GM12865 (cell line): ENCODE results near the gene SLC2A5.

Experiments
- DNase-seq: peaks from one replicate; pipeline ENCODE4 v3.0.0; 2010; ENCODE audit warnings: low read depth
- H3K4me3 ChIP-seq: 2 replicates; pipeline ENCODE4 v1.5.1; 2011; ENCODE audit warnings: mild to moderate bottlenecking, low read depth, low read length, control low read depth
- TF ChIP-seq, protein P1 (sequence below): IDR thresholded peaks from 2 replicates; pipeline ENCODE4 v1.5.1; 2011; ENCODE audit warnings: low read length, control low read depth, low read depth, inconsistent platforms; ENCODE audit not compliant: insufficient read depth; ENCODE audit errors: missing control alignments

Gene SLC2A5

DNA sequence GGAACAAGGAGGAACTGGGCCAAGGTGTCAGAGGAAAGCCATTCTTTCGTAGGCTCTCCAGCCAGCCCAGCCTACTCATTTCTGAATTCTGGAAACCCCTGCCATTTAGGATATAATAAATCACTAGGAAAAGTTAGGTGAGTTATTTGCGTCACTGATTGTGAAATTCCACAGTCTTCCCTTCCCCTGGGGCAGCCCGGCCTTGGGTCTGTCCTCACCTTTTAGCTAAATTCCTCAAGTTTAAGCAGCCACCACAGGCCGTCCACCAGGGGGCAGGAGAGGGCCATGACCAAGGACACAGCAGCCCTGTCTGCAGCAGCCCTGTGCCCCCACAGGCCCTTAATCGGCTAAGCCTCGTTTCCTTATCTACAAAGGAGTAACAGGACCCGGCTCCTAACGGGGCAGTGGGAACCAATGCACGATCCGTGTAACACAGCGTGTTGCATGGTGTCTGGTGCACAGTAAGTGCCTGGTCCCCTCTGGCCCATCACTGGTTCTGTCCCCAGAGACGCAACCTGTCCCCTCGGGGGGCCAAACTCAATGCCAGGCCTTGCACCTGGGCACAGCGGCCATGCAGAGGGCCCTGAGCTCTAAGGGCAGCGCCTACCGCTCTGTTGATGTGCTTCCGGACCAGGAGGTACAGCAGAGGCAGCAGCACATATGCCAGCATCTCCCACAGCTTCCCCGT, 41.4 kb upstream of the SLC2A5 start:
- TF ChIP-seq, protein P1, sequence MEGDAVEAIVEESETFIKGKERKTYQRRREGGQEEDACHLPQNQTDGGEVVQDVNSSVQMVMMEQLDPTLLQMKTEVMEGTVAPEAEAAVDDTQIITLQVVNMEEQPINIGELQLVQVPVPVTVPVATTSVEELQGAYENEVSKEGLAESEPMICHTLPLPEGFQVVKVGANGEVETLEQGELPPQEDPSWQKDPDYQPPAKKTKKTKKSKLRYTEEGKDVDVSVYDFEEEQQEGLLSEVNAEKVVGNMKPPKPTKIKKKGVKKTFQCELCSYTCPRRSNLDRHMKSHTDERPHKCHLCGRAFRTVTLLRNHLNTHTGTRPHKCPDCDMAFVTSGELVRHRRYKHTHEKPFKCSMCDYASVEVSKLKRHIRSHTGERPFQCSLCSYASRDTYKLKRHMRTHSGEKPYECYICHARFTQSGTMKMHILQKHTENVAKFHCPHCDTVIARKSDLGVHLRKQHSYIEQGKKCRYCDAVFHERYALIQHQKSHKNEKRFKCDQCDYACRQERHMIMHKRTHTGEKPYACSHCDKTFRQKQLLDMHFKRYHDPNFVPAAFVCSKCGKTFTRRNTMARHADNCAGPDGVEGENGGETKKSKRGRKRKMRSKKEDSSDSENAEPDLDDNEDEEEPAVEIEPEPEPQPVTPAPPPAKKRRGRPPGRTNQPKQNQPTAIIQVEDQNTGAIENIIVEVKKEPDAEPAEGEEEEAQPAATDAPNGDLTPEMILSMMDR = peak; percentile 93
- DNase-seq = peak; percentile 96
- H3K4me3 ChIP-seq = no peak overlapping the region

DNA sequence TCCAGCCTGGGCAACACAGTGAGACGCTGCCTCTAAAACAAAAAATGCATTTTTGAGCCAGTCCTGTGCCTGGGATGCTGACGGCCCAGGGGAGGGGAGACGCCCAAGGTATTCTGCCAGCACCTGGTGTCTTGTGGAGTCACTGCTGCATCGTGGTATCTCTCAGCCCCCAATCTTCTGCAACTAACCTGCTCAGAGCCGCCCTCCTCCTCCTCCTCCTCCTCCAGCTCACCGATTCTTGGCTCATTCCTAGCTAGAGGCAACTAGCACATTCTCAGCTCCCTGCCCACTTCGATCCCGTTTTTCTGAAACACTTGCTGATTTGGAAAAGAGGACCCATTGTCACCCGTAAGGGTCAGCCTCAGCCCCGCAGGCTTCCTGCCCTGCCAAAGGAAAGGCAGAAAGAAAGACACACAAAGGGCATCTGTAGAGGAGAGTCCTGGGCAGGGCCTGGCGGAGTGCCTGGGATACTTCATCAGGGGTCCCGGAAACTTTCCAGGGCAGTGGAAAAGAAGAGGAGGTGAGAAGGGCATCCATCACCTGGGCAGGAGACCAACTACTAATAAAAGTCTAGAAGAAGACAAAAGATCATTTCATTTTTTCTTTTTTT, 38.7 kb upstream of the SLC2A5 start:
- DNase-seq = no peak
- TF ChIP-seq, protein P1 = no peak
- no peak overlapping the region for H3K4me3 ChIP-seq

DNA sequence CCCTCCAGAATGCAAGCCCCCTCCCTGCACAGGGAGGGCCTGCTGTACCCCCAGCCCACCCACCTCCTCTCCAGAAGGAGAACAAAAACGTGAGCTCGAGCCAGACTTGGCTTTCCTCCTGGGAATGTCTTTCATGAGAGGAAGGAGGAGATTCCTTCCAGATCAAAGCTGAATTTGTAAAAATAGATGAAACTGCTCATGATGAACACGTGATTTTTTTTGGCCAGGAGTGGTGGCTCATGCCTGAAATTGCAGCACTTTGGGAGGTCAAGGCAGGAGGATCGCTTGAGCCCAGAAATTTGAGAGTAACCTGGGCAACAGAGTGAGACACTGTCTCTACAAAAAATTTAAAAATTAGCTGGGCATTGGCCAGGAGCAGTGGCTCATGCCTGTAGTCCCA, 37.7 kb upstream of the SLC2A5 start:
- no peak overlapping the region for H3K4me3 ChIP-seq
- DNase-seq = no peak
- TF ChIP-seq, protein P1 = no peak

DNA sequence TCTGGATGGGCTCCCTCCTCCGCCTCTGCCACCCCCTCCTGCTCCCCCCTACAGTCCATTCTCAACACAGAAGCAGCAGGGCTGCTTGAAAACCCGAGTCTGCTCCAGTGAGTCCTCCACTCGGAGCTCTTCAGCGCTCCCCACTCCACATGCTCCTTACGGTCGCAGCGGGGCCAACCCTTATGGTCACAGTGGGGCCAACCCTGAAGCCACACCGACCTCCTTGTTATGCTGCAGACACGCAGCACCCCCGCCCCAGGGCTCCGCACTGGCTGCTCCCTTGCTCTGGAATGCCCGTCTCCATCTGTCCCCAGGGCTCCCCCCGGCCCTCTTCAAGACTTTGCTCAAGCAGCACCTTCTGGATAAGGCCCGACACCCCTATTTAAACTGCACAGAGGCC, 36.9 kb upstream of the SLC2A5 start:
- TF ChIP-seq, protein P1 = no peak
- DNase-seq = no peak
- no peak overlapping the region for H3K4me3 ChIP-seq

DNA sequence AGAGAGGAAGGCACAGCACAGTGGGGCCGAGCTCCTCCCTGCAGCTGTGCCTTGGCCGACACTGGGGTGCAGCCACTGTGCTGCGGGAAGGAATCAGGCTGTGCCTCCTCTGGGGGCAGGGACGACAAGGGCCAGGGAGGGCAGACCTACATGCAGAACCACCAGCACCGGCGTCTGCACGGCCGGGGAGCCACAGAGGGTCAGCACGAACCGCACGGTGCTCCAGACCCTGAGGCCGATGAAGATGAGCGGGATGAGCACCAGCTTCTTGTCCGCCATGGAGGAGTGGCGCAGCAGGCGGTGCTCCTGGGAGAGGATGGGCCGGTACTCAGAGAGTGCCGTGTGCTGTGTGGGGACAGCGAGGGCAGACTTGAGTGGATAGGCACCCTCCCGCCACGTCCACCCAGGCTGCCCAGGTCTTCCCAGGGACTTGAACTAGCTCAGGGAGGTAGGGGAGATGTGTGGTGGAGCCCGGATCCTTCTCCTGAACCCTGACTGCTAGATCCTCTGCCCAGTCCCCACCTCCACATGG, 36.0 kb upstream of the SLC2A5 start:
- no peak for DNase-seq
- no peak overlapping the region for H3K4me3 ChIP-seq
- TF ChIP-seq, protein P1 = no peak

DNA sequence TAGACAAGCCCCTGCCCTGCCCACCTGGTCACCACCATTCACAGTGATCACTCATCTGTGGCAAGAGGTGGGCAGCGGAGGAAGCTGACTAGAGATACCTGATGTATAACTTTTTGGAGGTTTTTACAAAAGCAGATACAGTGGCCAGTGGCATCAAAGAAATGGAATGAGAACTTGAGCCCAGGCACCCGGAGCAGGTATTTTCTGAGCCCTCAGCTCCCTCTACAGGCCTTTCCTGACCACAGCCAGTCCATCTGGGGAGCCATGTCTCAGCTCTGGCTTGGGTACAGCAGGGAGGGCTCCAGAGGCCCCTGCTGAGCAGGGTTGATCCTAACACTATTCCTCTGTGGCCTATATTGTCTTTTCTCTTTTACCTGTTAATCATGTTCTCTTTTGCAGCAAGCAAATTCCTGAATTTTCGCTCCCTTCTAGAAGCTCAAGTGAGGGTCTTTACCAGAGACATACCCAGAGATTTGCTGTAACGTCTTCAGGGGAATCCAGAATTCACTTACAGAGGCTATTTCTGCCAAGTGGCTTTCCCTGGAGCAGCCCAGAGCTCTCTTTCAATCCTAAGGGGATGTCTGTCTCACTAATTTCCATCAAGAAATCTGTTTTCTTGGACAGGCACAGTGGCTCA, 32.2 kb upstream of the SLC2A5 start:
- TF ChIP-seq, protein P1 = peak; percentile 81
- peak; percentile 82 for DNase-seq
- H3K4me3 ChIP-seq = no peak overlapping the region
